ENCODE data around the gene AQP12A.
"Not testable (repeated sequence)": the region's sequence is repeated elsewhere in the genome, so short reads cannot be mapped to it uniquely, and the experiment has no call there.

The AQP12A gene

GRCh38 chr2:240662681-240663080 lies 29.0 kb upstream of the AQP12A start:
- DNase-seq: no peak

GRCh38 chr2:240663546-240664190 lies 28.0 kb upstream of the AQP12A start:
- DNase-seq: no peak

GRCh38 chr2:240664622-240665021 lies 27.0 kb upstream of the AQP12A start:
- DNase-seq: no peak

- no peak for DNase-seq
Measured at GRCh38 chr2:240670402-240670801, 21.3 kb upstream of the AQP12A start.

GRCh38 chr2:240670950-240671349 lies 20.7 kb upstream of the AQP12A start:
- no peak for DNase-seq

- no peak for DNase-seq
Measured at GRCh38 chr2:240672076-240672700, 19.5 kb upstream of the AQP12A start.

GRCh38 chr2:240672701-240673190 lies 18.9 kb upstream of the AQP12A start:
- DNase-seq: no peak

- not testable (repeated sequence) for DNase-seq
Measured at GRCh38 chr2:240674461-240675184, 17.0 kb upstream of the AQP12A start.

GRCh38 chr2:240675345-240675744 lies 16.3 kb upstream of the AQP12A start:
- not testable (repeated sequence) for DNase-seq

GRCh38 chr2:240678043-240678442 lies 13.6 kb upstream of the AQP12A start:
- DNase-seq: not testable (repeated sequence)

- DNase-seq: not testable (repeated sequence)
Measured at GRCh38 chr2:240678909-240679308, 12.8 kb upstream of the AQP12A start.

- not testable (repeated sequence) for DNase-seq
Measured at GRCh38 chr2:240680185-240680584, 11.5 kb upstream of the AQP12A start.

GRCh38 chr2:240682431-240683224 lies 9.0 kb upstream of the AQP12A start, which contains the start of gene AQP12B:
TSS of gene AQP12B (minus strand) at chr2:240682885. CDS start at chr2:240682837, 48 bp downstream.
- not testable (repeated sequence) for DNase-seq

GRCh38 chr2:240683329-240683979 lies 8.2 kb upstream of the AQP12A start:
- not testable (repeated sequence) for DNase-seq

GRCh38 chr2:240683980-240684728 lies 7.5 kb upstream of the AQP12A start:
- not testable (repeated sequence) for DNase-seq

- DNase-seq: no peak
Measured at GRCh38 chr2:240685771-240686371, 5.8 kb upstream of the AQP12A start.

- DNase-seq: no peak
Measured at GRCh38 chr2:240686460-240686859, 5.2 kb upstream of the AQP12A start.

GRCh38 chr2:240687045-240687740 lies 4.5 kb upstream of the AQP12A start:
- DNase-seq: no peak

- no peak for DNase-seq
Measured at GRCh38 chr2:240687741-240688552, 3.7 kb upstream of the AQP12A start.

GRCh38 chr2:240688553-240688919 lies 3.1 kb upstream of the AQP12A start:
- DNase-seq: no peak

Measured in activated T-cell treated with anti-CD3 and anti-CD28 coated beads for 4 hours (primary cell).